Measurements from ENCODE around the gene FRRS1. TPM values are rescaled to one million over a fixed set of nuclear protein-coding genes. Genes with fewer than 3 reads are reported as not detected.

FRRS1 gene
- total RNA-seq, 1 donor from 2014 or later, result 7.0 TPM

DNA sequence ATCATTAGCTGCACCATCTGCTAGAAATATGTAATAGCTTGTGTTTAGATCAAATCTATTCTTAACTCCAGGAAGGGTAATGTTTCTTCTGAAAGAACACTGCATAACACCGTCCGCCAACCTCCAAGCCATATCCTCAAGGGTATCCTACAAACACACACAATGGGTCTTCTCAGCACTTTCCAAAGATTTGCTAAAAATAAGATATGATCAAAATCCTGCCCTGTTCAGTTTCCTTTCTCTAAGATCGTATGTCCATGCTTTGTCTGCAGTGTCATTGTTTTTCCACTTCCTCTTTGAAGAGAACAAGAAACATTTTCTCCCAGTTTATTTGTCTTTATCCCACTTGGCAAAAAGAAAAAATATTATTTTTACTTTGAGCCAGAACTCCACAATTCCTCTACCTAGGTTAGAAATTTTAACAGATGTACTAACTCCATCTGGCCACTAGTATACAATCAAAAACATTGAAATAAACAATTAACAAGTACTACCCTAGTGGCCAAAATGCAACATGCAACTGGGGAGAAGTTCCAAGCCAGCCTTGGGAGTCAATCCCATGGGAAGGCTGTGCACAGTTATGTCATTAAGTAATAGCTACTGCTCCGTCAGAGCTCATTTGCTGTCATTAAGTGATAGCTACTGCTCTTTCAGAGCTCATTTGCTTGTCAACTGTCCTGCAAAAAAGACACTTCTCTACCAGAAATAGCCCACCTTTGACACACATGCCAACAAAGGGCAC, 37.8 kb downstream of the FRRS1 start:
- DNase-seq (ENCODE audit: low read depth), result no peak

DNA sequence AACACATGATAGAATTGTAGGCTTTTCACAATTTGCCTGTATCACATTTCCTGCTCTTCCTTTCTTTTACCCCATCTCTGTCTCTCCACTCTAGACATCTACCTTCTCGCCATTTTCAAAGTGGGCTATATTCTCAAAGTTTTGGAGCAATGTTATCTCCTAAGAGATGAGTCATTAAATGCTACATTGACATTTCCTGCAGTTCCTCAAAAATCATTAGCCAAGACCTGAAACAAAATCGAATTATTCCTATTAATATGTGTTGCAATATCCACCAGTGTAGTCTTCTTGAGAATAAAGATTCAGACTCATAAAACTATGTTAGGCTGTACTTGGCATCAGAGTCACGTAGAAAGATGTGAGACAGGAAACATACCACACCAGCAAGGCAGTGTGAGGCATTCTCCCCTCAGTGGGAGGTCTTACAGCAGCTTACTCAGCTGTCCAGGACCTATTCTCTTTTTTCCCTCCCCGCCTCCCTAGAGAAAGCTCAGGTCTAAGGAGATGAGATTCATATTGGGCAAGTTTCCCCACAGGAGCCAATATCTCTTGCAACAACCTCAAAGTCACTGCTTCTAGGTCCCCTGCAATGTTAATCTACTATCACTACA, 38.8 kb downstream of the FRRS1 start:
- peak; percentile 76 for DNase-seq (ENCODE audit: low read depth)

DNA sequence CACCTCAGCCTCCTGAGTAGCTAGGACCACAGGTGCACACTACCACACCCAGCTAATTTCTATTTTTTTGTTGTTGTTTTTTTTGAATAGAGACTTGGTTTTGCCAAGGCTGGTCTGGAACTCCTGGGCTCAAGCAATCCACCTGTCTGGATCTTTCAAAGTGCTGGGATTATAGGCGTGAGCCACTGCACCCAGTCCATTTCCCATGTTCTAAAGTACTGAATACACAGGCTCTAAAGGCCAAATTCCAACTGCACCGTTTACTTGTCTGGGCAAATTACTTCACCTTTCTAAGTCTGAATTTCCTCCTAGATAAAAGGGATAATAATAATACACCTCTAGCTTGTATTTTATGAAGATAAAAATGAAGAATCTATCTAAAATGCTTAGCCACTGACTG, 39.6 kb downstream of the FRRS1 start:
- no peak for DNase-seq (ENCODE audit: low read depth)

DNA sequence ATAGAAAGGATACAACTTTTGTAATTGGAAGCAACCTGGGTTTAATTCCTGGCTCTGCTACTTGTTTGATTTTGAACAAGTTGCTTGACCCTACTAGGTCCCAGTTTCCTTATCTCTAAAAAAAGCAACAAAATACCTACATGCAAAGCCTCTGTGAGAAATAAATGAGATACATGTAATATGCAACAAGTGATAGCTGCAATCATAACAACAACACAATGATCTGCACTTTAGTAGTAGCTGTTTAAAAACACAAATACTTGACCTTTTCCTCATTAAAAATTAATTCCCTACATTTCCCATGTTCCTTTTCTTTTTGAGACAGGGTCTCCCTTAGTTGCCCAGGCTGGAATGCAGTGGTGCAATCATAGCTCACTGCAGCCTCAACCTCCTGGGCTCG, 40.0 kb downstream of the FRRS1 start:
- no peak for DNase-seq (ENCODE audit: low read depth)

DNA sequence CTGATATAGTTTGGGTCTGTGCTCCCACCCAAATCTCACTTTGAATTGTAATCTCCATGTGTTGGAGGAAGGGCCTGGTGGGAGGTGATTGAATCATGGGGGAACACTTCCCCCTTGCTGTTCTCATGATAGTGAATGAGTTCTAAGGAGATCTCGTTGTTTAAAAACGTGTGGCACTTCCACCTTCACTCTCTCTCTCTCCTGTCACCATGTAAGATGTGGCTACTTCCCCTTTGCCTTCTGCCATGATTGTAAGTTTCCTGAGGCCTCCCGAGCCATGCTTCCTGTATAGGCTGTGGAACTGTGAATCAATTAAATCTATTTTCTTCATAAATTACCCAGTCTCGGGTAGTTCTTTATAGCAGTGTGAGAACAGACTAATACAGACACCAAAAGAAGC, 40.4 kb downstream of the FRRS1 start:
- DNase-seq (ENCODE audit: low read depth), result no peak

DNA sequence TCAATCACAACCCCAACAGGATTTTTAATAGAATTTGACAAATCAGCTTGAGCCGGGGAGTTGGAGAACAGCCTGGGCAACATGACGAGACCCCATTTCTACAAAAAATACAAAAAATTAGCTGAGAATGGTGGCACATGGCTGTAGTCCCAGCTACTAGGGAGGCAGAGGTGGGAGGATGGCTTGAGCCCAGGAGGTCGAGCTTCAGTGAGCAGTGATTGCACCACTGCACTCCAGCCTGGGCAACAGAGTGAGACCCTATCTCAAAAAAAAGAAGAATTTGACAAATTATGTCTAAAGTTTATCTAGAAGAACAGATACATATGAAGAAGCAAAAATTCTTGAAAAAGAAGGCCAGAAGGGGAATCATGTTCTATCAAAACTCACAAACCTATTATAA, 43.2 kb downstream of the FRRS1 start:
- no peak for DNase-seq (ENCODE audit: low read depth)

DNA sequence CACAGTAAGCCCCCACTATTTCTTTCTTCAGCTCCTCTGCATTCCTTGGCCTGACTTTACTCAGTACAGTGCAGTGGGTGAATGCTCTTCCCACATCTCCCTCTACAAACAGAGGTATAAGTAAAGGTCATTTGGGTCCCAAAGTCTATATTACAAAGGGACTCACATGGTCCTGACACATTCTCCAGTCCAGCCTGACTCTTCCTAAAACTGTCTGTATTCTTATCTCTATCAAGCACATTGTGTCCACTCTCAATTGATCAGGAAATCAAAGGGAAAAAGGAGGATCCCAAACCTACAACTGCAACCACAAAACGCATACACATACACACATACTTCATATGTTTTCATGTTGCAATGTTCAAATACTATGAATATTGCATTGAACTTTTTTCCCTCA, 49.4 kb downstream of the FRRS1 start:
- no peak for DNase-seq (ENCODE audit: low read depth)

DNA sequence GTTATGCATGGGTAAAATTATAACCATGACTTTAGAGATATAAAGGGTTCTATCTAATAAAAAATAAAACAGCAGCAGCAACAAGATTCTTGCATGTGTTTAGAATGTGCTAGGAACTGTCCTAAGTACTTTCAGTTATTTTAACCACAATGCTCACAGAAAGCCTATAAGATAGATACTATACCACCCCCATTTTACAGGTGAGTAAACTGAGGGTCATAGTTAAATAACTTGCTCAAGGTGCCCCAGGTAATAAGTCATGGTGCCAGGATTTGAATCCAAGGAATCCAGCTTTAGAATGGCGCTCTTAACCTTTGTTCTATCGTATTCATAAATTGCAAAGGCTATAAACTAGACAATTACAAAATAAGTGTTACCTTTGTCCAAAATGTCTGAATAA, 53.4 kb downstream of the FRRS1 start:
- DNase-seq (ENCODE audit: low read depth), result no peak

DNA sequence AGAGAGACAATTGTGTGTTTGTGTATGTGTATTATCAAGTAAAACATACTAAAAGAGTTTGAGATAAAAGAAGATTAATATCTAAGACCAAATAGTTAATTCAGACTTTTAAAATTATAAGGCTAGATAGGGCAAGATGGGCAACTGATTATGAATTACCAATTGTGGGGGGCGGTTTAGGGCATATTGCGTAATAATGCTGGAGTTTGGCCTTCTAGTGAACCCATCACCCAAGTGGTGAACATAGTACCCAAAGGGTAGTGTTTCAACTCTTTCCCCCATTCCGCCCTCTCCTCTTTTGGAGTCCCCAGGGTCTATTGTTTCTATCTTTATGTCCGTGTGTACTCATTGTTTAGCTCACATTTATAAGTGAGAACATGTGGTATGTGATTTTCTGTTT, 55.4 kb downstream of the FRRS1 start:
- no peak for DNase-seq (ENCODE audit: low read depth)

DNA sequence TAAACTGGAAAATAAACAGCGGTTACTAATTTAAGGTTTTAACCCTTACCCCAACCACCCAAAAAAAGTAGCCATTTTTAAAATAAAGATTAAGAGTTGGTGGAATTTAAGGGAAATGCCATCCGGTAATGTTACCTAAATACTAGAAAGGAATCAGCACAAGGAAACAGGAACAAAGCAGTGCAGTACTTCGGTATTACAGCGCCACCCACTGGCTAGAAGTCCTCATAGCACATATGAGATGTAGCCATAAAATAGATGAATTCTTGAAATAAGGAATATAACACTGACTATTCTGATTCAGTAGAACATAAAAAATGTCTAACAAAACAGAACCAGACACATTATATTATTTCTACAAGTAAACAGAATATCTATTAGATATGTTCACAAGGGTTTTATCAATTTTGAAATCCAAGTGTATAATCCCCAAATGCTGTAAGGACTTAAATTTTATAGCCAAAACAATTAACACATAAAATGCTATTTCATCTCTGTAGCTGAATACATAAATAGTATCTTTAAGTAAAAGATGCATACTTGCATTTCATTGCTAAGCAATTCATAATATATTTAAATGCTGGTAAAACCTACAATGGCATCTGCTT, 58.8 kb downstream of the FRRS1 start:
- peak; percentile 58 for DNase-seq (ENCODE audit: low read depth)

DNA sequence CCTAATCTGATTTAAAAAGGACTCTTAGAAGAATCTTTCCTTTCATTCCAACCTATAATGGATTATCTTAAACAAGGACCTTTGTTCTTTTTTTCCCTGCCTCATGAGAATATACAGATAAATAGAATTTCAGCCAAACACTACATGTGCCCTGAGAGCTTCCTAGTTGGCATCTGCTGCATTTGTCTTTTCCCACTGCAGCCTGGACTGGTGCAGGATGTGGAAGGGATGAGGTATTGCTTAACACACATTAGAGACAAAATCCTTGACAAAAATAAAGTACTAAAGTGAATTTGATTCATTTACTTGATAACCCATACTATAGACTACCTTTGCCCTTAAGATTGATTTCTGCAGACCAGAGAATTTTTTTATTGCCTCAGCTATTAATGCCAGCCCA, 61.0 kb downstream of the FRRS1 start:
- DNase-seq (ENCODE audit: low read depth), result no peak

DNA sequence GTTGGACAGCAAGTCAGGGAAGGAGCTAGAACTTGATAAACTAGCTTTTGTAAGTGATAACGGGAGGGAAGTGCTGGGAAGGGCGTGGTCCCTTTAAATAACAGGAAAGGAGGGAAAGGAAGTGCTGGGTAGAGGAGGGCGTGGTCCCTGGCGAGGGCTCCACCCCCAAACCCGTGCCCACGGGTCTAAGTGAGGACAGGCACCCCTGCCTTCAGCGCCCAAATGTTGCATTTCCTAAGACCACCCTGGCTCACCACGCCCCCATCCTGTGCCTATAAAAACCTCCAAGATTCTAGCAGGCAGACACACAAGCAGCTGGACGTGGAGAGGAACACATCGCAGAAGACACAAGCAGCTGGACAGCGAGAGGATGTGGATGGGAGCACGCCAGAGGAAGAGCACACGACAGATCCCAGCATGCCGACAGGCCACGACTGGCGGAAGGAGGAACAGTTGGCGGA, 62.0 kb downstream of the FRRS1 start:
- DNase-seq (ENCODE audit: low read depth), result no peak

DNA sequence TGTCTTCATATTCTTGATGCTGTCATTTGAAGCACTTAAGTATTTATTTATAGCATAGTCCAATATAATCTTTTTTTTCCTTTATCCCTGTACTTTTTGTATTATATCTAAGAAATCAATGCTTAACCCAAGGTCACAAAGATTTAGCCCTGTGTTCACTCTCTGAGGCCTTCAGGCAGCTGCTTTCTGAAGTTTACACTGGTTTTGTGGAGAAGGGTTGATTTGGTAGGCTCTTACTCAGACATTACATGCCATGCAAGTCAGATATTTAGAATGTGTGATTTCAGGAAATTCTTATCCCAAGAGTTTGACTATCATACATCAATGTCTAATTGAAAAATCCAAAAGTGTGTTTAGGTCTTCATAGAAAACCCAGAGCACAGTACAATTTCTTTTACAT, 64.2 kb downstream of the FRRS1 start:
- no peak for DNase-seq (ENCODE audit: low read depth)

DNA sequence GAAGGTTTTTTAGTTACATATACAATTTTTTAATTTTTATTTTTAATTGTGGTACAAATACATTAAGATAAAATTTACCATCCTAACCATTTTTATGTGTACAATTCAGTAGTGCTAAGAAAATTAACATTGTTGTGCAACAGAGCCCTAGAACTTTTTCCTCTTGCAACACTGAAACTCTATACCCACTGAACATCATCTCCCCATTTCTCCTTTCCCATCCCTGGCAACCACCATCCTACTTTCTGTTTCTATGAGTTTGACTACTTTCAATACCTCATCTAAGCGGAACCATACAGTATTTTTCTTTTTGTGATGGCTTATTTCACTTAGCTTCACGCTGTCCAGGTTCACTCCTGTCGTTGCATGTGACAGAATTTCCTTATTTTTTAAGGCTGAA, 66.4 kb downstream of the FRRS1 start:
- DNase-seq (ENCODE audit: low read depth), result no peak

DNA sequence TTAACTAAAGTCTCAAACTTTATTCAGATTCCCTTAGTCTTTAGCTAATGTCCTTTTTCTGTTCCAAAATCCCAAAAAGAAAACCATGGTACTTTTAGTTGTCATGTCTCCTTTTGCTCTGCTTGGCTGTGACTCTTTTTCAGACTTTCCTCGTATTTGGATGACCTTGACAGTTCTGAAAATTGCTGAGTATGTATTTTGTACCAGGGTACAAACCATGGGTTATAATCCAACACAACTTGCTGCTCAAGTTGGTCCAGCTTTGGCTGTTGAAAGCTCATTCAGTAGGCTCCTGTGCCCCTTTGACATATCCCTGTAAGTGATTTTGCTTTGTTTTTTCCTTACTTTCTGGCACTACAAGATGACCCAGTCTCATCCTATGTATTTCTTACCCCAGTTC, 68.9 kb downstream of the FRRS1 start:
- no peak for DNase-seq (ENCODE audit: low read depth)

DNA sequence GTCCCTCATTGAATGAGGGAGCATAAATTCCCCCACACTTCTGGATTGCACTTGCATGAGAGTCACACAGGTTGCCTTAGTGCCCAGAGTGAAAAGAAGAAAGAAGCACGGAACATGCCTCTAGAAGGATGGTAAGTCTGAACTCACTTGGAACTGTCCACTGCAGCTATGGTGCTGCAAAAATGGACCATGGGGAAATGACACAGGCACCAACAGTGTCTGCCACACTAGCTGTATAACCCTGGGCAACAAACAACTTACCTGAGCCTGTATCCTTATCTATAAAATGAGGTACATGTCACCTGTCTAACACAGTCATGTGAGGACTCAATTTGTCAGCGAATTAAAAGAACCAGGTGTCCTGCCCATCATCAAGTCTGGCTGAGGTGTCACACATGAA, 69.8 kb downstream of the FRRS1 start:
- DNase-seq (ENCODE audit: low read depth), result no peak

DNA sequence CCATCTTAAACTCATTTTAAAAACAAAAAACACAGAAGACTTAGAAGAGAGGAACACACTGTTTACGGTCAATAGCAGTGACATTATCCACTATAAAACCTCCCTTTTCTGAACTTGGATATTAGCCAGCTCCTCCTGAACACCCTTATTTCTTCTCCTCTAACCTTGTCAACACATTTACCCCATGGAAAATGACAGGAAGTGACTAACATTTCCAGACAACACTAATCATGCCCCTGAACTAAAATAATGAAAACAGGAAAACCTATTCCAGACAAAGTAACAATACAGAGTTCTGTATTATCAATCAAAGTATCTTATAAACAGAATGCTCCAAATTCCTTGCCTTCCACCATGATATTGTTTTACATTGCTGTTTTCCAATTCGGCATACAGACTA, 75.3 kb downstream of the FRRS1 start:
- peak; percentile 35 for DNase-seq (ENCODE audit: low read depth)

DNA sequence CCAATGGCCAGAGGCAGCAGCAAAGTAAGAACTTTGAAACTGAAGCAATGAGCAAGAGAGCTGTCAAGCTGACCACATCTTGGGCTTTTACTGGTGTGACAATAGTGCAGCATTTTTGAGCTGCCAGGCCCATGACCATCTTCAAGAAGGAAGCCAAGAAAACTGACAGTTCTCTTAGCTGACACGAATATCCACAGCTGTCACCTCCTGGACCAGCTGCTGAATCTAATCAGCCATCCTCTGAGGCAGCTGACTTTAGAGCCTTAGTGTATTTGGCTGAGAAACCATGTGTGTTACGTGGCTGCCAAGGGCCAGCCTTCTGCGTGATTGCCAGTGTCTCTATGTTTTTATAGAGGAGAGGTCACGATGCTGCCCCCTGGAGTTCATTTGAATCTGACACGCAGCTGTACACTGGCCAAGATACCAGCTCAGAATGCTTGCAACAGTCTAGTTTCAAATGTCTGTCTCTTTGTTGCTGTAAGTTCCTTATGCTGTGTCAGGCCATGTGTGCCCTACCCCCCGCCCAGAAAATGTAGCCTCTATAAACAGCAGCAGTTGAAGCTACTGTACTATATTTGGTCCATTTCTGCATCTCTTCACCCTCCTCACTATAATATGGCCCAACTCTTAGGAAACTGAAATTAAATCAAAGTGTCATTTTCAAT, 80.8 kb downstream of the FRRS1 start:
- peak; percentile 73 for DNase-seq (ENCODE audit: low read depth)

DNA sequence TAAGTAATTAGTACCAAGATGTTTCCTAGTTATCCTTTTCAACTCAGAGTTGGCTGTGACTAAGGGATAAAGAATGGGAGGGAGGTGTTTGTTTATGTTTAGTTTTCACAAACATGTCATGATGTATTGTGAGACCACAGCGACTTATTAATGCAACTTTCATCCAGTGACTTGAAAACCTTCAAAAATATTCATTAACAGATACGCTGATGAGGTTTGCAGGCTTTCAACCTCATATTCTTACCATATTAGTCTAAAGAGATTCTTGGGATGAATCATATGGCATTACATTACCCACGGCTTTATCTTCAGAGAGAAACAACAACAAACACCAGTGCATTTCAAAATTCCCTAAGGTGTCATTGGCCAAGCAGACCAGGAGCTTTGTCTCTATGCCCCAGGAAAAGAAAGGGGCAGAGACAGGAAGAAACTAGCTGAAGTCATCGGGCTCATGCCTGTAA, 84.1 kb downstream of the FRRS1 start:
- peak; percentile 64 for DNase-seq (ENCODE audit: low read depth)

DNA sequence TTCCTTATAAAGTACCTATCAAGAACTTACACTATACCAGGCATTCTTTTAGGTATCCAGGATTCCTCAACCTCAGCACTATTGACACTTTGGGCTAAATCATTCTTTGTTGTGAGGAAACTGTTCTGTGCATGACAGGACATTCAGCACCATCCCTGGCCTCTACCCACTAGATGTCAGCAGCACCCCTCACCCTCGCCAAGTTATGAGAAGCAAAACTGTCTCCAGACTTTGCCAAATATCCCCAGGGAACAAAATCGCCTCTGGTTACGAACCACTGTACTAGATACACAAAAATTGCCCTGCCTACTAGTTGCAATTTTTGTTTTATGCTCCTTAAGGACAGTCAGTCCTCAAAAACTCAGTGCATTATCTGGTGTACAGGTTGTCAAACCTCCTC, 84.9 kb downstream of the FRRS1 start:
- DNase-seq (ENCODE audit: low read depth), result no peak

DNA sequence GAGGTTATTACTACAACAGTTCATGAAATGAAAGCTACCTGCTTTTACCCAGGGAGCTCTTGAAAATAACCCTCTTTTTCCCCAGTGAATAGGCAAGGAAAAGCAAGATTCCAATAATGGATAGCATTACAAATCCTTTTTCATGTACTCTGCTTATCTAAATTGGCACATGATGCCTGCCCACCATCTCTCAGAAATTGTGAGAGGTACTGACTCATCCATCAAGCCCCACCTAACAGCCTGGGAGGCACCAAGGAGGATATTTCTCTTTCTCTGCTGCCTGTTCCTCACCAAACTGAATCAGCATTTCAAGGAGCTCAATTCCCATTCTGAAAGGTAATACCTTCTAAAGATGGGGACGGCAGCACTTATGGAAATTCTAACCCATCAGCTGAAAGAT, 86.2 kb downstream of the FRRS1 start:
- no peak for DNase-seq (ENCODE audit: low read depth)

DNA sequence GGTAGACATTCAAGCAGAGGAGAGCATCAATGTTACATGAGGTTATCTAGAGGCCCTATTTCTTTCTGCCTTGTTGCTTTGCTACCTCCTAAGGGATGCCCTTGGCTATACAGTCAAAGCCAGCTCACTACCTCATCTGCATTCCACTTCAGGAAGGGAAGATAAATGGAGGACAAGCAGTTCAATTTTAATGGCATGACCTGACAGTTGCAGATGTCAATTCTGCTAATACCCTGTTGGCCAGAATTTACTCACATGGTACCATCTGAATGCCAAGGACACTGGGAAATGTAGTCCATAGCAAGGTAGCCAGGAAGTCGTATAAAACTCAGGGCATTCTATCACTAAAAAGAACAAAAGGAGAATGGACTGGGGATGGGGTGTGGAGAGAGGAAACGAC, 89.0 kb downstream of the FRRS1 start:
- no peak for DNase-seq (ENCODE audit: low read depth)

DNA sequence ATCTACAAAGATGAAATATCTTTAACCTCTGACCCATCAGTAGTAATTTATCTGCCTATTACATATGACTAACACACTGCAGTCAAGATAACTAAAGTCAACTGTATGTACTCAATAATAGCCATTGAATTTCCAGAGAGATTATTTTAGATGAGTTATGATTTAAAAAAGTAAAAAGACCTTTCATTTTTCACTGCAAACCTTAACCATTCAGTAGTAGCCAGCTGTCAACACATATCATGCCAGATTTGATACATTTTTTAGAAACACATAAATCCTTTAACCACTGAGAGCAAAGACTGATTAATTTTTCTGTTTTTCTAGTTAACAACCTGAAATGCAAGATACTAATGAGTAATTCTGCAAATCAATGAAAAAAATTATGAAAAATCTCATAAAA, 89.6 kb downstream of the FRRS1 start:
- DNase-seq (ENCODE audit: low read depth), result no peak

Measured in renal cortical epithelial cell (primary cell).